ENCODE measurements around the gene GPR87. TPM values are rescaled to one million over a fixed set of nuclear protein-coding genes. Genes with fewer than 3 reads are reported as not detected.

GPR87 gene
- polyA plus RNA-seq, 3 donors: 0.15 TPM; not detected in 2

- no peak overlapping the region for H3K4me3 Mint-ChIP-seq
- H3K27ac Mint-ChIP-seq: no peak overlapping the region
- TF ChIP-seq CTCF (IDR thresholded peaks at IDR 0.05): no peak
- H3K9me3 Mint-ChIP-seq: peaks cover 0 to 2% (median 0%) of the 10 kb centered on the region in 7 donors
- no peaks in the 10 kb centered on the region for H3K36me3 Mint-ChIP-seq
- H3K4me3 ChIP-seq (replicated peaks in 1 of 3; ENCODE audit: low read depth in 2 of 3, low read length in 3 of 3): no peak overlapping the region
- H3K27ac ChIP-seq (ENCODE audit: low read depth in 1 of 2, low read length in 2 of 2): no peak overlapping the region
- WGBS (ENCODE audit: insufficient coverage): no CpG with 5 or more reads among the region's 3 CpGs
- no peaks in the 10 kb centered on the region for H3K27me3 Mint-ChIP-seq (ENCODE audit: low read depth in 3 of 3)
- peaks cover under 1% of the 10 kb centered on the region for H3K4me1 Mint-ChIP-seq
- no peaks in the 10 kb centered on the region for H3K27me3 ChIP-seq (ENCODE audit: control insufficient read depth in 2 of 2, insufficient read depth in 2 of 2, low read length in 2 of 2)
- no peak for DNase-seq
- no peaks in the 10 kb centered on the region for H3K79me2 ChIP-seq (ENCODE audit: insufficient read depth, low read length)
- intact Hi-C loops (cut with micrococcal nuclease): loop anchor here in 1 of 2 donors (10.0 kb wide), 1 partner anchor 619 kb away; no protein-coding TSS in a partner anchor
- no peak overlapping the region for H3K9ac ChIP-seq (ENCODE audit: insufficient read depth, low read length, poor library complexity, severe bottlenecking)
- no peaks in the 10 kb centered on the region for H3K36me3 ChIP-seq (replicated peaks in 1 of 2; ENCODE audit: control insufficient read depth in 1 of 2, insufficient read depth in 2 of 2, low read length in 2 of 2)
- no peaks in the 10 kb centered on the region for H3K4me1 ChIP-seq (ENCODE audit: control insufficient read depth in 1 of 2, insufficient read depth in 2 of 2, low read length in 2 of 2)
- no peaks in the 10 kb centered on the region for H4K20me1 ChIP-seq (ENCODE audit: insufficient read depth, low read length)
- no peaks in the 10 kb centered on the region for H3K9me3 ChIP-seq (replicated peaks in 1 of 2; ENCODE audit: control insufficient read depth in 1 of 2, insufficient read depth in 1 of 2, low read length in 2 of 2)
- no peak overlapping the region for H3K4me2 ChIP-seq (replicated peaks; ENCODE audit: extremely low read depth, low read length, poor library complexity, severe bottlenecking)
- H2AFZ ChIP-seq (ENCODE audit: insufficient read depth, low read depth, low read length, poor library complexity, severe bottlenecking): no peak overlapping the region
These were observed 20.4 kb downstream of the GPR87 start for GRCh38 chr3:151296226-151296625.

- no peaks in the 10 kb centered on the region for H3K36me3 ChIP-seq (replicated peaks in 1 of 2; ENCODE audit: control insufficient read depth in 1 of 2, insufficient read depth in 2 of 2, low read length in 2 of 2)
- no peak overlapping the region for H3K9ac ChIP-seq (ENCODE audit: insufficient read depth, low read length, poor library complexity, severe bottlenecking)
- H3K27ac ChIP-seq (ENCODE audit: low read depth in 1 of 2, low read length in 2 of 2): no peak overlapping the region
- H3K27me3 ChIP-seq (ENCODE audit: control insufficient read depth in 2 of 2, insufficient read depth in 2 of 2, low read length in 2 of 2): no peaks in the 10 kb centered on the region
- no peaks in the 10 kb centered on the region for H3K79me2 ChIP-seq (ENCODE audit: insufficient read depth, low read length)
- intact Hi-C loops (cut with micrococcal nuclease): loop anchor here (5.0 to 10.0 kb wide), 2 partner anchors 544 to 622 kb away; no protein-coding TSS in a partner anchor
- no CpG with 5 or more reads among the region's 6 CpGs for WGBS (ENCODE audit: insufficient coverage)
- no peaks in the 10 kb centered on the region for H3K4me1 ChIP-seq (ENCODE audit: control insufficient read depth in 1 of 2, insufficient read depth in 2 of 2, low read length in 2 of 2)
- no peaks in the 10 kb centered on the region for H4K20me1 ChIP-seq (ENCODE audit: insufficient read depth, low read length)
- Mint-ChIP-seq H3K27ac (no peak overlapping the region), H3K9me3 (peaks cover 0 to 2% (median 0%) of the 10 kb centered on the region in 7 donors), H3K27me3 (ENCODE audit: low read depth in 3 of 3) (no peaks in the 10 kb centered on the region), H3K4me1 (no peaks in the 10 kb centered on the region), H3K4me3 (no peak overlapping the region), H3K36me3 (no peaks in the 10 kb centered on the region)
- no peak overlapping the region for H3K4me2 ChIP-seq (replicated peaks; ENCODE audit: extremely low read depth, low read length, poor library complexity, severe bottlenecking)
- H3K9me3 ChIP-seq (replicated peaks in 1 of 2; ENCODE audit: control insufficient read depth in 1 of 2, insufficient read depth in 1 of 2, low read length in 2 of 2): no peaks in the 10 kb centered on the region
- no peak overlapping the region for H2AFZ ChIP-seq (ENCODE audit: insufficient read depth, low read depth, low read length, poor library complexity, severe bottlenecking)
- no peak overlapping the region for H3K4me3 ChIP-seq (replicated peaks in 1 of 3; ENCODE audit: low read depth in 2 of 3, low read length in 3 of 3)
- DNase-seq: no peak
- no peak for TF ChIP-seq CTCF (IDR thresholded peaks at IDR 0.05)
These were observed 23.5 kb downstream of the GPR87 start for GRCh38 chr3:151293127-151293526.
